Islet precursor cell (in vitro differentiated cells): ENCODE measurements around the gene TARM1.
"Not testable (repeated sequence)": the region's sequence is repeated elsewhere in the genome, so short reads cannot be mapped to it uniquely, and the experiment has no call there.

Experiments
- DNase-seq: peaks from one replicate; pipeline ENCODE4 v3.0.0-alpha.2; 2018

Gene TARM1

GRCh38 chr19:54099190-54099902 lies 18.2 kb upstream of the TARM1 start:
- DNase-seq, result no peak

GRCh38 chr19:54096617-54097106 lies 15.5 kb upstream of the TARM1 start:
- no peak for DNase-seq

GRCh38 chr19:54095859-54096616 lies 14.9 kb upstream of the TARM1 start:
- peak; percentile 84 for DNase-seq

- no peak for DNase-seq
These were observed 14.1 kb upstream of the TARM1 start for GRCh38 chr19:54095136-54095858.

GRCh38 chr19:54094426-54095000 lies 13.3 kb upstream of the TARM1 start:
- no peak for DNase-seq

- DNase-seq, result no peak
These were observed 3.2 kb upstream of the TARM1 start for GRCh38 chr19:54084410-54084809.

- no peak for DNase-seq
These were observed 3.8 kb downstream of the TARM1 start for GRCh38 chr19:54077334-54077733.

- DNase-seq, result no peak
These were observed 6.3 kb downstream of the TARM1 start for GRCh38 chr19:54074851-54075250.

GRCh38 chr19:54073829-54074228 lies 7.3 kb downstream of the TARM1 start:
- no peak for DNase-seq

GRCh38 chr19:54069470-54069869 lies 11.7 kb downstream of the TARM1 start:
- no peak for DNase-seq

- no peak for DNase-seq
These were observed 17.6 kb downstream of the TARM1 start, which contains the start of gene VSTM1 for GRCh38 chr19:54063350-54064116. Gene VSTM1 (minus strand): TSS chr19:54063897. CDS start chr19:54063777, 120 bp downstream.

- DNase-seq, result no peak
These were observed 18.5 kb downstream of the TARM1 start for GRCh38 chr19:54062643-54063042.

GRCh38 chr19:54047616-54048015 lies 33.5 kb downstream of the TARM1 start:
- no peak for DNase-seq

- DNase-seq, result no peak
These were observed 35.4 kb downstream of the TARM1 start for GRCh38 chr19:54045771-54046170.

GRCh38 chr19:54042989-54043388 lies 38.2 kb downstream of the TARM1 start:
- DNase-seq, result no peak

GRCh38 chr19:54041969-54042606 lies 39.1 kb downstream of the TARM1 start:
- DNase-seq, result peak; percentile 65

- DNase-seq, result no peak
These were observed 41.2 kb downstream of the TARM1 start for GRCh38 chr19:54040003-54040402.

GRCh38 chr19:54036542-54036941 lies 44.6 kb downstream of the TARM1 start:
- not testable (repeated sequence) for DNase-seq

GRCh38 chr19:54035215-54036178 lies 45.7 kb downstream of the TARM1 start:
- DNase-seq, result peak; percentile 85

GRCh38 chr19:54030895-54031586 lies 50.1 kb downstream of the TARM1 start:
- DNase-seq, result no peak
